ENCODE results near the gene ARID1B. TPM values are rescaled to one million over a fixed set of nuclear protein-coding genes. Genes with fewer than 3 reads are reported as not detected.

The ARID1B gene
- total RNA-seq, 1 donor from 2014 or later: 62.1 TPM

DNA sequence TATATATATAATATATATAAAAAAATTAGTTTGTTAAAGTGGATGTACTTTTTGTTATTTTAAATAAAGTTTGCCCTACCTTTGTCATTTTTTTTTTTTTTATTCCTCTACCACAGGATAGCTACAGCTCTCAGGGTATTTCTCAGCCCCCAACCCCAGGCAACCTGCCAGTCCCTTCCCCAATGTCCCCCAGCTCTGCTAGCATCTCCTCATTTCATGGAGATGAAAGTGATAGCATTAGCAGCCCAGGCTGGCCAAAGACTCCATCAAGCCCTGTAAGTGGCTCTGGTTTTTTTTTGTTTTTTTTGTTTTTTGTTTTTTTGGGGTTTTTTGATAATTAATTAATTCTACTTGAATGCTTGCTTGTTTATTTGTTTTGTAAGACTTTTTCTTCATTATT, 397.6 kb downstream of the ARID1B start:
- H3K4me2 ChIP-seq: no peak overlapping the region
- no peak overlapping the region for H3K4me3 Mint-ChIP-seq

DNA sequence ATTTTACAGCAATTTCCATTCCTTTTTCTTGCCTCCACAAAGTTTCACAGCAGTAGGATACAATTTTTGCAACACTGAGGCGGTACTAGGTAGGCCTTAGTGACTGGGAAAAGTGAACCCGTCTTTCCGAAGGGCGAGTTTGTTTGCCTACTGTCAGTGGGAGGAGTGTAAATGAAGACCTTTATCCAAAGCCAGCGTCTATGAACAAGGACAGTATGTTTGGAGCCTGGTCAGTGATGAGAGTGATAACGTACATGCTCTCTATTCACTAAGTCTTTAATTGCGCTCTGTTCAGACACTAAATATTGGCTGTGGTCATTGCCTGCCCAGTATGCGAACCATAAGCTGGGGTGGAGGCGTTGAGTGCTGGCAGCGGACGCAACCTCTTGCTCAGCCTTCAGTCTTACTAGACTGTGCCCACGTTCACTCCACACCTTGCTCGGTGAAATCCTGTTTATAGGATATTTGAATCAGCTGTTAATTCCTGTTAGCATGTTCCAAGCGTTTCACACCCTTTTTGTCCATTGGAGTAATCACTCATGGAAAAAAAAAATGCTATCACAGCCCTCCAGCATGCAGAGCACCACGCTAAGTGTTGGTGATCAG, 400.7 kb downstream of the ARID1B start:
- no peak overlapping the region for H2AFZ ChIP-seq (replicated peaks)
- no peak overlapping the region for H3K27ac Mint-ChIP-seq

More for the DNA sequence above, 397.6 kb downstream of the ARID1B start:
- no peaks in the 10 kb centered on the region for H3K9me3 Mint-ChIP-seq
- H3K79me2 ChIP-seq (ENCODE audit: low read depth): no peaks in the 10 kb centered on the region
- H3K27me3 Mint-ChIP-seq (ENCODE audit: insufficient read depth, low read depth): peaks cover 2% of the 10 kb centered on the region
- H2AFZ ChIP-seq (replicated peaks): no peak overlapping the region
- peaks cover 4% of the 10 kb centered on the region for H3K36me3 Mint-ChIP-seq
- H3K4me1 Mint-ChIP-seq: peaks cover 8% of the 10 kb centered on the region
- H3K36me3 ChIP-seq: no peaks in the 10 kb centered on the region
- H3K9me3 ChIP-seq (ENCODE audit: low read depth): no peaks in the 10 kb centered on the region
- H4K20me1 ChIP-seq (ENCODE audit: low read depth): peaks cover 8% of the 10 kb centered on the region
- DNase-seq (ENCODE audit: low spot score): no peak
- H3K4me3 ChIP-seq: no peak overlapping the region
- H3K27ac Mint-ChIP-seq: no peak overlapping the region
- no peak overlapping the region for H3K9ac ChIP-seq
- H3F3A ChIP-seq (ENCODE audit: low read depth): peaks cover 9% of the 10 kb centered on the region
- TF ChIP-seq, protein P1, sequence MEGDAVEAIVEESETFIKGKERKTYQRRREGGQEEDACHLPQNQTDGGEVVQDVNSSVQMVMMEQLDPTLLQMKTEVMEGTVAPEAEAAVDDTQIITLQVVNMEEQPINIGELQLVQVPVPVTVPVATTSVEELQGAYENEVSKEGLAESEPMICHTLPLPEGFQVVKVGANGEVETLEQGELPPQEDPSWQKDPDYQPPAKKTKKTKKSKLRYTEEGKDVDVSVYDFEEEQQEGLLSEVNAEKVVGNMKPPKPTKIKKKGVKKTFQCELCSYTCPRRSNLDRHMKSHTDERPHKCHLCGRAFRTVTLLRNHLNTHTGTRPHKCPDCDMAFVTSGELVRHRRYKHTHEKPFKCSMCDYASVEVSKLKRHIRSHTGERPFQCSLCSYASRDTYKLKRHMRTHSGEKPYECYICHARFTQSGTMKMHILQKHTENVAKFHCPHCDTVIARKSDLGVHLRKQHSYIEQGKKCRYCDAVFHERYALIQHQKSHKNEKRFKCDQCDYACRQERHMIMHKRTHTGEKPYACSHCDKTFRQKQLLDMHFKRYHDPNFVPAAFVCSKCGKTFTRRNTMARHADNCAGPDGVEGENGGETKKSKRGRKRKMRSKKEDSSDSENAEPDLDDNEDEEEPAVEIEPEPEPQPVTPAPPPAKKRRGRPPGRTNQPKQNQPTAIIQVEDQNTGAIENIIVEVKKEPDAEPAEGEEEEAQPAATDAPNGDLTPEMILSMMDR (IDR thresholded peaks at IDR 0.05): no peak
- no peak for TF ChIP-seq EZH2 (IDR thresholded peaks at IDR 0.05)
- TF ChIP-seq EZH2phosphoT487 (IDR thresholded peaks at IDR 0.05): no peak
- H3K27me3 ChIP-seq: no peaks in the 10 kb centered on the region
- no peak overlapping the region for H3K27ac ChIP-seq
- peaks cover 17% of the 10 kb centered on the region for H3K4me1 ChIP-seq

DNA sequence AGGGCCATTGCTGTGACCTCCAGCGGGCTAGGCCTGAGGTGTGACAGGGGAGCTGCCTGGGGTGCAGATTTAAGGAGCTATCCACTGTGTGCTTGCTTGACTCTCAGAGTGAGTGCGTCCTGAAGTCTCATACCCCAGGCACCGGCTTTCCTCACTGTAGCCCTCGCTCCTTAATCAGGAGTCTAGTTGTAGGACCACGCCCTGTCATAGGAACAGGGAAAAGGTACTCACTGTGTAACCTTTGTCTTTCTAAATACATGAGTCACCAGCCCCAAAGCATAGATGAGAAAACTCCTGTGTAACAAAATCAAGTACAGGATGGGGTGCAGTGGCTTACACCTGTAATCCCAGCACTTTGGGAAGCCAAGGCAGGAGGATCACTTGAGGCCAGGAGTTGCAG, 404.5 kb downstream of the ARID1B start:
- H3K36me3 Mint-ChIP-seq: peaks cover 20% of the 10 kb centered on the region
- no peak for DNase-seq (ENCODE audit: low spot score)
- no peaks in the 10 kb centered on the region for H3K79me2 ChIP-seq (ENCODE audit: low read depth)
- H2AFZ ChIP-seq (replicated peaks): no peak overlapping the region
- no peak for TF ChIP-seq EZH2 (IDR thresholded peaks at IDR 0.05)
- TF ChIP-seq, protein P1 (IDR thresholded peaks at IDR 0.05): no peak
- TF ChIP-seq EZH2phosphoT487 (IDR thresholded peaks at IDR 0.05): no peak
- peaks cover 20% of the 10 kb centered on the region for H3K4me1 Mint-ChIP-seq
- H3K4me3 ChIP-seq: no peak overlapping the region
- H3K4me3 Mint-ChIP-seq: no peak overlapping the region
- H3K27ac ChIP-seq: no peak overlapping the region
- H3K9me3 Mint-ChIP-seq: no peaks in the 10 kb centered on the region
- no peaks in the 10 kb centered on the region for H3K9me3 ChIP-seq (ENCODE audit: low read depth)
- peaks cover 10% of the 10 kb centered on the region for H3K36me3 ChIP-seq
- peaks cover 6% of the 10 kb centered on the region for H4K20me1 ChIP-seq (ENCODE audit: low read depth)
- no peak overlapping the region for H3K9ac ChIP-seq
- peaks cover 2% of the 10 kb centered on the region for H3K27me3 Mint-ChIP-seq (ENCODE audit: insufficient read depth, low read depth)
- no peak overlapping the region for H3K4me2 ChIP-seq
- H3K27ac Mint-ChIP-seq: no peak overlapping the region
- H3F3A ChIP-seq (ENCODE audit: low read depth): peaks cover 9% of the 10 kb centered on the region
- no peaks in the 10 kb centered on the region for H3K4me1 ChIP-seq
- H3K27me3 ChIP-seq: no peaks in the 10 kb centered on the region

More for the DNA sequence above, 400.7 kb downstream of the ARID1B start:
- TF ChIP-seq EZH2phosphoT487 (IDR thresholded peaks at IDR 0.05) (no peak), EZH2 (IDR thresholded peaks at IDR 0.05) (no peak)
- TF ChIP-seq, protein P1 (IDR thresholded peaks at IDR 0.05): no peak
- Mint-ChIP-seq H3K4me3 (no peak overlapping the region), H3K4me1 (peaks cover 3% of the 10 kb centered on the region), H3K9me3 (no peaks in the 10 kb centered on the region), H3K36me3 (peaks cover 7% of the 10 kb centered on the region), H3K27me3 (ENCODE audit: insufficient read depth, low read depth) (peaks cover 4% of the 10 kb centered on the region)
- H3K9me3 ChIP-seq (ENCODE audit: low read depth): no peaks in the 10 kb centered on the region
- H3F3A ChIP-seq (ENCODE audit: low read depth): peaks cover 2% of the 10 kb centered on the region
- H3K9ac ChIP-seq: no peak overlapping the region
- no peaks in the 10 kb centered on the region for H4K20me1 ChIP-seq (ENCODE audit: low read depth)
- no peaks in the 10 kb centered on the region for H3K79me2 ChIP-seq (ENCODE audit: low read depth)
- H3K36me3 ChIP-seq: no peaks in the 10 kb centered on the region
- no peak overlapping the region for H3K4me2 ChIP-seq
- H3K4me3 ChIP-seq: no peak overlapping the region
- DNase-seq (ENCODE audit: low spot score): no peak
- H3K27me3 ChIP-seq: no peaks in the 10 kb centered on the region
- peaks cover 2% of the 10 kb centered on the region for H3K4me1 ChIP-seq
- no peak overlapping the region for H3K27ac ChIP-seq

Data from neural progenitor cell (in vitro differentiated cells).